GM12878 (cell line): Measurements from ENCODE around the gene PHKA1. TPM values are rescaled to one million over a fixed set of nuclear protein-coding genes. Genes with fewer than 3 reads are reported as not detected.

Source experiments
- CBX5 ChIP-seq: sonication (generic); IDR thresholded peaks from 2 replicates; pipeline ENCODE4 v1.6.1; 2016; ENCODE audit warnings: low read depth, moderate library complexity, mild to moderate bottlenecking, inconsistent platforms
- CHD4 ChIP-seq: fragments of 200-600 bp; sonication (generic); IDR thresholded peaks from 2 replicates; pipeline ENCODE4 v1.6.1; 2016; ENCODE audit warnings: mild to moderate bottlenecking
- DPF2 ChIP-seq: fragments of 450-650 bp; IDR thresholded peaks from 2 replicates; pipeline ENCODE4 v1.6.1; 2017; ENCODE audit warnings: mild to moderate bottlenecking
- EZH2 ChIP-seq: IDR thresholded peaks from 2 replicates; pipeline ENCODE4 v1.6.1; 2012; ENCODE audit warnings: low read depth, mild to moderate bottlenecking, control low read depth, inconsistent platforms, low read length, borderline replicate concordance; ENCODE audit not compliant: control insufficient read depth
- HCFC1 ChIP-seq: fragments of 150-350 bp; IDR thresholded peaks from 2 replicates; pipeline ENCODE4 v1.6.1; 2014; ENCODE audit warnings: low read length
- IRF4 ChIP-seq: IDR thresholded peaks from 2 replicates; pipeline ENCODE4 v1.6.1; 2011; ENCODE audit warnings: low read depth, low read length
- KAT2A ChIP-seq: conservative IDR thresholded peaks from 2 replicates; pipeline ENCODE4 v1.6.1; 2011; ENCODE audit warnings: low read depth, low read length; ENCODE audit not compliant: control insufficient read depth
- MEF2A ChIP-seq: IDR thresholded peaks from 2 replicates; pipeline ENCODE4 v1.6.1; 2011; ENCODE audit warnings: low read depth, mild to moderate bottlenecking, low read length, moderate library complexity; ENCODE audit not compliant: insufficient read depth
- NFXL1 ChIP-seq: fragments of 450-650 bp; IDR thresholded peaks from 2 replicates; pipeline ENCODE4 v1.6.1; 2017; ENCODE audit warnings: antibody characterized with exemption, mild to moderate bottlenecking, borderline replicate concordance
- POU2F2 ChIP-seq: IDR thresholded peaks from 3 replicates; pipeline ENCODE4 v1.6.1; 2011; ENCODE audit warnings: low read depth, mild to moderate bottlenecking, low read length, borderline replicate concordance
- RELA ChIP-seq: fragments of 450-650 bp; IDR thresholded peaks from 2 replicates; pipeline ENCODE4 v1.8.0; 2014; ENCODE audit warnings: borderline replicate concordance; ENCODE audit not compliant: partially characterized antibody
- SIN3A ChIP-seq: IDR thresholded peaks from 2 replicates; pipeline ENCODE4 v1.6.1; 2012; ENCODE audit warnings: low read depth, low read length, improper control_type of control experiment
- SMARCA5 ChIP-seq: fragments of 450-650 bp; IDR thresholded peaks from 2 replicates; pipeline ENCODE4 v1.6.1; 2017; ENCODE audit warnings: mild to moderate bottlenecking
- SREBF1 ChIP-seq: IDR thresholded peaks from 2 replicates; pipeline ENCODE4 v1.6.1; 2012; ENCODE audit warnings: mild to moderate bottlenecking, low read length
- TBL1XR1 ChIP-seq: IDR thresholded peaks from 2 replicates; pipeline ENCODE4 v1.6.1; 2012; ENCODE audit warnings: low read depth, low read length, improper control_type of control experiment
- ZBED1 ChIP-seq: IDR thresholded peaks from 2 replicates; pipeline ENCODE4 v1.6.1; 2016; ENCODE audit warnings: borderline replicate concordance
- ZNF207 ChIP-seq: fragments of 450-650 bp; IDR thresholded peaks from 2 replicates; pipeline ENCODE4 v1.6.1; 2014; ENCODE audit warnings: antibody characterized with exemption, mild to moderate bottlenecking, borderline replicate concordance
- ZZZ3 ChIP-seq: IDR thresholded peaks from 2 replicates; pipeline ENCODE4 v1.6.1; 2011; ENCODE audit warnings: low read depth; ENCODE audit not compliant: control insufficient read depth, insufficient read length
- polyA plus RNA-seq, 11 experiments: library from polyadenylated mRNA; depleted of rRNA in 4 of 11; unstranded in 6 of 11; stranded (reverse) in 5 of 11; fragments of >200 nt; fragmentation: Nextera tagmentation in 4 of 11; fragmentation: Illumina TruSeq in 1 of 11; extraction: Ambion mirVana in 4 of 11; extraction: Trizol in 1 of 11; gene quantifications; 1 replicate in 1 of 11; 2 replicates in 10 of 11; pipeline versions ENCODE4 v1.2.1 to v1.2.3, GENCODE V29; 2011 to 2016; ENCODE audit warnings: inconsistent platforms in 2 of 11, missing spikeins in 2 of 11, low read depth in 1 of 11
- total RNA-seq, 4 experiments: library from RNA; depleted of rRNA in 3 of 4; stranded (reverse); fragments of >200 nt in 3 of 4; fragmentation: Illumina TruSeq in 1 of 4; extraction: Trizol in 1 of 4; gene quantifications; 2 replicates each; pipeline versions ENCODE4 v1.2.1 to v1.2.3, GENCODE V29; 2013 to 2021
- TF ChIP-seq, protein P1 (sequence below): fragments of 450-650 bp; IDR thresholded peaks from 2 replicates; pipeline ENCODE4 v1.6.1; 2017; ENCODE audit warnings: mild to moderate bottlenecking, moderate library complexity
- TF ChIP-seq, protein P2 (sequence below): fragments of 450-650 bp; IDR thresholded peaks from 2 replicates; pipeline ENCODE4 v1.6.1; 2017; ENCODE audit warnings: borderline replicate concordance
- TF ChIP-seq, protein P3 (sequence below): fragments of 450-650 bp; IDR thresholded peaks from 2 replicates; pipeline ENCODE4 v1.6.1; 2017; ENCODE audit warnings: mild to moderate bottlenecking, moderate library complexity

Gene PHKA1
- total and polyA plus RNA-seq, 10 of the 15 experiments (the other 5 are each of a cell fraction or from before 2014, with no cell fraction given): under 0.01 to 0.15 (median 0.05) TPM; not detected in 4

DNA sequence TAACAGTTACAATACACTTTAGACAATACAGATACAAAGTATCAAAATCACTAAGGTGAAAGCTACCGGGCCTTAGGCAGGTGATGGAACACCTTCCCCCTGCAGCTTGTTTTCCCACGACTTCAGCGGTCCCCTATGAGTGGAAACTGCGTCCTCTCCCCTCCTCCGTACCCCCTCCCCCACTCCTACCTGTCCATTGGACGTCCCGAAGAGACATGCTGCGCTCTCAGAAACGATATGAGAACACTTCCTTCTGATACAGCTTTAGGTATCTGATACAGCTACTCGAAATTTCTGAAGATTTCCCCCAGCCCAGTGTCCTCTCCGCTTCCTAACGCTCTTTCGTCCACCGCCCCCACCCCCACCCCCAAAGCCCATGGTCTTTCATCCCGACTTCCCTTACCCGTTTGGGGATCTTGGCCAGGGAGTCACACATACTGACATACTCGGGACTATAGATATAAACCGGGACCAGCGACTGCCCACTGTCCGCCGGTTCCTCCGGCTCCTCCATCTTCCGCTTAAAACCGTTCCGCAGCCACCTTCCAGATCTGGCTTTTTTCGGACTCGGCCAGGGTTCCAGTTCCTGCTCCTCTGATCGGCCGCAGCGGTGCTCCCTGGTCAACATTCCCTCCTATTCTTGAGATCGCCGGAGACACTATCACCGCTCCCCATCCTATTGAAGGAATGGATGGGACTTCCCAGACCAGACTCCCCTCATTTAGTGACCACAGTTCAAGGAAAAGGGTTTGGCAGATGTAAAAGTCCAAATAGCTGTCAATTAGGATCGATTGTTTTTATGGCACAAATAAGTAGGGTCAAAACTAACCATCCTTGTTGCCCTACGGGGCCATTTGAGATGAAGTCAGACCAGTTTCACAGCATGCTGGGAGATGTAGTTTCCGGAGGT is 141.6 kb downstream of the PHKA1 start, which contains the start of gene HDAC8 (continued):
- TF ChIP-seq NFXL1 (no peak), HCFC1 (peak; percentile 89), POU2F2 (0 out of 3 replicates have a peak, but pooled peaks have one; percentile 19), ZBED1 (no peak), MEF2A (no peak), RELA (peak; percentile 23), CBX5 (no peak), DPF2 (no peak), ZZZ3 (peak; percentile 73), EZH2 (no peak), CHD4 (no peak), KAT2A (no peak), SMARCA5 (no peak), SIN3A (no peak), ZNF207 (peak; percentile 82), SREBF1 (peak; percentile 57), IRF4 (no peak), TBL1XR1 (no peak)
- TF ChIP-seq, protein P1, sequence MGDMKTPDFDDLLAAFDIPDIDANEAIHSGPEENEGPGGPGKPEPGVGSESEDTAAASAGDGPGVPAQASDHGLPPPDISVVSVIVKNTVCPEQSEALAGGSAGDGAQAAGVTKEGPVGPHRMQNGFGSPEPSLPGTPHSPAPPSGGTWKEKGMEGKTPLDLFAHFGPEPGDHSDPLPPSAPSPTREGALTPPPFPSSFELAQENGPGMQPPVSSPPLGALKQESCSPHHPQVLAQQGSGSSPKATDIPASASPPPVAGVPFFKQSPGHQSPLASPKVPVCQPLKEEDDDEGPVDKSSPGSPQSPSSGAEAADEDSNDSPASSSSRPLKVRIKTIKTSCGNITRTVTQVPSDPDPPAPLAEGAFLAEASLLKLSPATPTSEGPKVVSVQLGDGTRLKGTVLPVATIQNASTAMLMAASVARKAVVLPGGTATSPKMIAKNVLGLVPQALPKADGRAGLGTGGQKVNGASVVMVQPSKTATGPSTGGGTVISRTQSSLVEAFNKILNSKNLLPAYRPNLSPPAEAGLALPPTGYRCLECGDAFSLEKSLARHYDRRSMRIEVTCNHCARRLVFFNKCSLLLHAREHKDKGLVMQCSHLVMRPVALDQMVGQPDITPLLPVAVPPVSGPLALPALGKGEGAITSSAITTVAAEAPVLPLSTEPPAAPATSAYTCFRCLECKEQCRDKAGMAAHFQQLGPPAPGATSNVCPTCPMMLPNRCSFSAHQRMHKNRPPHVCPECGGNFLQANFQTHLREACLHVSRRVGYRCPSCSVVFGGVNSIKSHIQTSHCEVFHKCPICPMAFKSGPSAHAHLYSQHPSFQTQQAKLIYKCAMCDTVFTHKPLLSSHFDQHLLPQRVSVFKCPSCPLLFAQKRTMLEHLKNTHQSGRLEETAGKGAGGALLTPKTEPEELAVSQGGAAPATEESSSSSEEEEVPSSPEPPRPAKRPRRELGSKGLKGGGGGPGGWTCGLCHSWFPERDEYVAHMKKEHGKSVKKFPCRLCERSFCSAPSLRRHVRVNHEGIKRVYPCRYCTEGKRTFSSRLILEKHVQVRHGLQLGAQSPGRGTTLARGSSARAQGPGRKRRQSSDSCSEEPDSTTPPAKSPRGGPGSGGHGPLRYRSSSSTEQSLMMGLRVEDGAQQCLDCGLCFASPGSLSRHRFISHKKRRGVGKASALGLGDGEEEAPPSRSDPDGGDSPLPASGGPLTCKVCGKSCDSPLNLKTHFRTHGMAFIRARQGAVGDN: no peak
- TF ChIP-seq, protein P2, sequence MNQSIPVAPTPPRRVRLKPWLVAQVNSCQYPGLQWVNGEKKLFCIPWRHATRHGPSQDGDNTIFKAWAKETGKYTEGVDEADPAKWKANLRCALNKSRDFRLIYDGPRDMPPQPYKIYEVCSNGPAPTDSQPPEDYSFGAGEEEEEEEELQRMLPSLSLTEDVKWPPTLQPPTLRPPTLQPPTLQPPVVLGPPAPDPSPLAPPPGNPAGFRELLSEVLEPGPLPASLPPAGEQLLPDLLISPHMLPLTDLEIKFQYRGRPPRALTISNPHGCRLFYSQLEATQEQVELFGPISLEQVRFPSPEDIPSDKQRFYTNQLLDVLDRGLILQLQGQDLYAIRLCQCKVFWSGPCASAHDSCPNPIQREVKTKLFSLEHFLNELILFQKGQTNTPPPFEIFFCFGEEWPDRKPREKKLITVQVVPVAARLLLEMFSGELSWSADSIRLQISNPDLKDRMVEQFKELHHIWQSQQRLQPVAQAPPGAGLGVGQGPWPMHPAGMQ: no peak
- TF ChIP-seq, protein P3, sequence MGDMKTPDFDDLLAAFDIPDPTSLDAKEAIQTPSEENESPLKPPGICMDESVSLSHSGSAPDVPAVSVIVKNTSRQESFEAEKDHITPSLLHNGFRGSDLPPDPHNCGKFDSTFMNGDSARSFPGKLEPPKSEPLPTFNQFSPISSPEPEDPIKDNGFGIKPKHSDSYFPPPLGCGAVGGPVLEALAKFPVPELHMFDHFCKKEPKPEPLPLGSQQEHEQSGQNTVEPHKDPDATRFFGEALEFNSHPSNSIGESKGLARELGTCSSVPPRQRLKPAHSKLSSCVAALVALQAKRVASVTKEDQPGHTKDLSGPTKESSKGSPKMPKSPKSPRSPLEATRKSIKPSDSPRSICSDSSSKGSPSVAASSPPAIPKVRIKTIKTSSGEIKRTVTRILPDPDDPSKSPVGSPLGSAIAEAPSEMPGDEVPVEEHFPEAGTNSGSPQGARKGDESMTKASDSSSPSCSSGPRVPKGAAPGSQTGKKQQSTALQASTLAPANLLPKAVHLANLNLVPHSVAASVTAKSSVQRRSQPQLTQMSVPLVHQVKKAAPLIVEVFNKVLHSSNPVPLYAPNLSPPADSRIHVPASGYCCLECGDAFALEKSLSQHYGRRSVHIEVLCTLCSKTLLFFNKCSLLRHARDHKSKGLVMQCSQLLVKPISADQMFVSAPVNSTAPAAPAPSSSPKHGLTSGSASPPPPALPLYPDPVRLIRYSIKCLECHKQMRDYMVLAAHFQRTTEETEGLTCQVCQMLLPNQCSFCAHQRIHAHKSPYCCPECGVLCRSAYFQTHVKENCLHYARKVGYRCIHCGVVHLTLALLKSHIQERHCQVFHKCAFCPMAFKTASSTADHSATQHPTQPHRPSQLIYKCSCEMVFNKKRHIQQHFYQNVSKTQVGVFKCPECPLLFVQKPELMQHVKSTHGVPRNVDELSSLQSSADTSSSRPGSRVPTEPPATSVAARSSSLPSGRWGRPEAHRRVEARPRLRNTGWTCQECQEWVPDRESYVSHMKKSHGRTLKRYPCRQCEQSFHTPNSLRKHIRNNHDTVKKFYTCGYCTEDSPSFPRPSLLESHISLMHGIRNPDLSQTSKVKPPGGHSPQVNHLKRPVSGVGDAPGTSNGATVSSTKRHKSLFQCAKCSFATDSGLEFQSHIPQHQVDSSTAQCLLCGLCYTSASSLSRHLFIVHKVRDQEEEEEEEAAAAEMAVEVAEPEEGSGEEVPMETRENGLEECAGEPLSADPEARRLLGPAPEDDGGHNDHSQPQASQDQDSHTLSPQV: no peak
